Measurements from ENCODE around the gene HSDL1. TPM values are rescaled to one million over a fixed set of nuclear protein-coding genes. Genes with fewer than 3 reads are reported as not detected.
A peak's percentile ranks its signal among the peaks of the same experiment; 100 is the strongest.

HSDL1 gene
- 10 to 100 TPM in 3 of 4 donors, 1 to 10 TPM in 1; 8.3 to 22.8 (median 12.4) TPM for total RNA-seq

- WGBS = under 1% methylated on average over 55 of the region's 89 CpGs
- peak; percentile 92 for DNase-seq (ENCODE audit: low spot score in 2 of 2)
These were observed at the start of gene HSDL1, which contains the start of gene DNAAF1 for GRCh38 chr16:84144859-84145639. HSDL1 (minus strand) TSS chr16:84145177; CDS start chr16:84131321, 13,856 bp downstream. DNAAF1 (plus strand) TSS chr16:84145308; CDS start chr16:84145441, 133 bp downstream.

GRCh38 chr16:84194018-84194417, 49.0 kb upstream of the HSDL1 start:
- H3K27me3 ChIP-seq = no peaks in the 10 kb centered on the region
- 90% methylated on average over 11 of the region's 11 CpGs for WGBS
- H3K27ac ChIP-seq = no peak overlapping the region
- H3K4me1 ChIP-seq = peaks cover 35% of the 10 kb centered on the region
- H3K4me3 ChIP-seq = no peak overlapping the region
- no peaks in the 10 kb centered on the region for H3K9me3 ChIP-seq
- TF ChIP-seq POLR2A (IDR thresholded peaks at IDR 0.05) (no peak), POLR2AphosphoS5 (IDR thresholded peaks at IDR 0.05) (no peak), EP300 (IDR thresholded peaks at IDR 0.05) (no peak), CTCF (IDR thresholded peaks at IDR 0.05) (no peak)
- peaks cover 3% of the 10 kb centered on the region for H3K36me3 ChIP-seq
- no peak for DNase-seq (ENCODE audit: low spot score in 2 of 2)

More at GRCh38 chr16:84144859-84145639, at the start of gene HSDL1, which contains the start of gene DNAAF1:
- peak within 1 kb of the TSS; percentile 75 for H3K27ac ChIP-seq
- no peaks in the 10 kb centered on the region for H3K27me3 ChIP-seq
- TF ChIP-seq CTCF (IDR thresholded peaks at IDR 0.05) = no peak
- no peak for TF ChIP-seq EP300 (IDR thresholded peaks at IDR 0.05)
- no peak for TF ChIP-seq POLR2A (IDR thresholded peaks at IDR 0.05)
- no peak for TF ChIP-seq POLR2AphosphoS5 (IDR thresholded peaks at IDR 0.05)
- peaks cover 16% of the 10 kb centered on the region for H3K4me1 ChIP-seq
- no peaks in the 10 kb centered on the region for H3K9me3 ChIP-seq
- H3K4me3 ChIP-seq = peak within 1 kb of the TSS; percentile 83
- no peaks in the 10 kb centered on the region for H3K36me3 ChIP-seq

DNA sequence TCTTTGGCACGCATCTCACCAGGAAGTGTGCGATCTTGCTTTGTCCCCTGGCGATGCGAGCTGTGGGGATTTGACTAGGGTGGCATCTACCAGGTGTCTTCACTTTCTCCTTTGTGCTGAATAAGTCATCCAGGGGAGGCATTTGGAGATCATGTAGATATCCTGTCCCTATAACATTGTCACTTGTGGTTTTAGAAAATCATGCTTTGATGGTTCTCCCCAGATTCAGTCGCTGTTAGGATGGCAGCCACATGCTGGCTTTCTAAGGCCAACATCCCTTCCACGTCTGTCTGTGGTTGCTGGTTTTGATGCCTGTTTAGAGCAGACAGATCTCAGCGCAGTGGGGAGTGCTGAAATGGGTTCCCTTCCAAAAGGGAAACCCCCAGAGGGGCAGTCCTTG, 48.5 kb upstream of the HSDL1 start:
- Histone ChIP-seq H3K27ac (no peak overlapping the region), H3K4me3 (no peak overlapping the region), H3K9me3 (no peaks in the 10 kb centered on the region), H3K27me3 (no peaks in the 10 kb centered on the region), H3K36me3 (peaks cover 3% of the 10 kb centered on the region), H3K4me1 (peaks cover 29% of the 10 kb centered on the region)
- DNase-seq (ENCODE audit: low spot score in 2 of 2) = no peak
- WGBS = 84% methylated on average over 7 of the region's 7 CpGs
- TF ChIP-seq POLR2AphosphoS5 (IDR thresholded peaks at IDR 0.05) (no peak), POLR2A (IDR thresholded peaks at IDR 0.05) (no peak), EP300 (IDR thresholded peaks at IDR 0.05) (no peak), CTCF (IDR thresholded peaks at IDR 0.05) (no peak)

- Histone ChIP-seq H3K36me3 (peaks cover 3% of the 10 kb centered on the region), H3K9me3 (no peaks in the 10 kb centered on the region), H3K27me3 (no peaks in the 10 kb centered on the region), H3K4me1 (peaks cover 16% of the 10 kb centered on the region), H3K4me3 (no peak overlapping the region), H3K27ac (no peak overlapping the region)
- no peak for TF ChIP-seq POLR2AphosphoS5 (IDR thresholded peaks at IDR 0.05)
- no peak for TF ChIP-seq EP300 (IDR thresholded peaks at IDR 0.05)
- TF ChIP-seq POLR2A (IDR thresholded peaks at IDR 0.05) = no peak
- no peak for TF ChIP-seq CTCF (IDR thresholded peaks at IDR 0.05)
- WGBS = 94% methylated on average over 13 of the region's 16 CpGs
- DNase-seq (ENCODE audit: low spot score in 2 of 2) = no peak
These were observed 46.5 kb upstream of the HSDL1 start for GRCh38 chr16:84191466-84191865.

- H3K4me3 ChIP-seq = no peak within 1 kb of the TSS
- H3K36me3 ChIP-seq = peaks cover 3% of the 10 kb centered on the region
- H3K4me1 ChIP-seq = peaks cover 18% of the 10 kb centered on the region
- WGBS = 94% methylated on average over 36 of the region's 47 CpGs
- no peak within 1 kb of the TSS for H3K27ac ChIP-seq
- H3K9me3 ChIP-seq = no peaks in the 10 kb centered on the region
- TF ChIP-seq CTCF (IDR thresholded peaks at IDR 0.05) (no peak), POLR2AphosphoS5 (IDR thresholded peaks at IDR 0.05) (no peak), POLR2A (IDR thresholded peaks at IDR 0.05) (no peak)
- DNase-seq (ENCODE audit: low spot score in 2 of 2) = no peak
- no peaks in the 10 kb centered on the region for H3K27me3 ChIP-seq
These were observed 45.9 kb upstream of the HSDL1 start, which contains the start of gene ADAD2 for GRCh38 chr16:84190731-84191388. ADAD2 (plus strand) TSS chr16:84191157; CDS start chr16:84191231, 74 bp downstream.
